ENCODE data around the gene CEMP1. TPM values are rescaled to one million over a fixed set of nuclear protein-coding genes. Genes with fewer than 3 reads are reported as not detected.

CEMP1 gene
- polyA plus RNA-seq, 1 of the 3 experiments (the other 2 are of a cell fraction) = not detected

GRCh38 chr16:2520784-2521531 is 10.2 kb downstream of the CEMP1 start:
- peaks cover 12 to 23% of the 10 kb centered on the region in 2 experiments; a peak in 3 of 4 replicates for H3K4me1 ChIP-seq (ENCODE audit: control insufficient read depth in 1 of 2, insufficient read depth in 2 of 2, low read depth in 1 of 2, low read length in 1 of 2)
- H3K27ac ChIP-seq (ENCODE audit: low read depth in 2 of 2, low read length in 1 of 2) = 0 out of 4 replicates have a peak overlapping the region, but pooled peaks of 1 of the 2 experiments have one; percentile 32
- peak overlapping the region; percentile 85 for H3K4me2 ChIP-seq
- H3K36me3 ChIP-seq (replicated peaks in 1 of 2; ENCODE audit: control insufficient read depth in 1 of 2, insufficient read depth in 2 of 2, low read length in 1 of 2) = peaks cover 24 to 27% of the 10 kb centered on the region in 2 experiments
- TF ChIP-seq POLR2AphosphoS5 (IDR thresholded peaks at IDR 0.05; ENCODE audit: low read depth, low read length) (no peak), RCOR1 (IDR thresholded peaks at IDR 0.05; ENCODE audit: low read length) (no peak), EZH2phosphoT487 (IDR thresholded peaks at IDR 0.05; ENCODE audit: borderline replicate concordance, low read depth) (no peak)
- peak; percentile 61 for DNase-seq
- no peaks in the 10 kb centered on the region for H3K27me3 ChIP-seq (ENCODE audit: insufficient read depth)
- no peaks in the 10 kb centered on the region for H3K9me2 ChIP-seq
- H3K79me2 ChIP-seq (ENCODE audit: insufficient read depth) = peaks cover 74% of the 10 kb centered on the region
- H3K4me3 ChIP-seq (ENCODE audit: low read depth in 2 of 2, low read length in 1 of 2) = peak overlapping the region; percentile 58 to 75
- ChIA-PET POLR2A (interaction anchor here (0.7 to 1.7 kb wide), 3 partner anchors 8 to 52 kb away, joined by 3 to 15 read pairs (median 3); partner anchors contain the start of gene CEMP1), CTCF (no interaction called here)
- H2AFZ ChIP-seq (ENCODE audit: low read depth) = no peak overlapping the region
- 16% methylated on average over 23 of the region's 41 CpGs for WGBS (ENCODE audit: low lambda C conversion rate)
- H3K9ac ChIP-seq = peak overlapping the region; percentile 84
- no peaks in the 10 kb centered on the region for H3K9me3 ChIP-seq
- peaks cover 7% of the 10 kb centered on the region for H3F3A ChIP-seq (replicated peaks; ENCODE audit: insufficient read depth)
- H4K20me1 ChIP-seq (ENCODE audit: insufficient read depth) = peaks cover 35% of the 10 kb centered on the region

DNA sequence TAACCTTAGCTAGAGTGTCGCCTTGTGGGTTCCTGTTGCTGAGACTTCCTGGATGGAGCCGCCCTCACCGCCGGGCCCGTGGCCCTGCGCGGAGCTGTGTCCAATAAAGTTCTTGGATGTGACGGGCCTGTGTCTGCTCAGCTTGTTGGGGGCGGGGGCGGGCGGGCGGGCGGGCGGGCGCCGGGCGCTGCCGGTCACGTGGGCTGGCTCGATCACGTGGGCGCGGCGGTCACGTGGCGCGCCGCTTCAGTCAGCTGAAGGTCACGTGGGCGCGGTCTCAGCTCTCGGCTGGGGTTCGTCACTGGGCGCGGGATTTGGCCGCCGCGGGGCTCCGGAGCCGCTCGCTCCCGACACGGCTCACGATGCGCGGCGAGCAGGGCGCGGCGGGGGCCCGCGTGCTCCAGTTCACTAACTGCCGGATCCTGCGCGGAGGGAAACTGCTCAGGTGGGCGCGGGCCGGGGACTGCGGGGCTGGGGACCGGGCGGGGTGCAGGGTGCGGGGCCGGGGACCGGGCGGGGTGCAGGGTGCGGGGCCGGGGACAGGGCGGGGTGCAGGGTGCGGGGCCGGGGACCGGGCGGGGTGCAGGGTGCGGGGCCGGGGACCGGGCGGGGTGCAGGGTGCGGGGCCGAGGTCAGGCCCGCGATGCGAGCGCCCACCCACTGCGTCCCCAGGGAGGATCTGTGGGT is 11.0 kb downstream of the CEMP1 start, which contains the start of gene AMDHD2:
AMDHD2 (plus strand) TSS at position 275 of the 687 bp plus-strand sequence; CDS start at position 363, 88 bp downstream.
- Histone ChIP-seq H2AFZ (ENCODE audit: low read depth) (no peak within 1 kb of the TSS), H3F3A (replicated peaks; ENCODE audit: insufficient read depth) (peaks cover 7% of the 10 kb centered on the region), H3K4me3 (ENCODE audit: low read depth in 2 of 2, low read length in 1 of 2) (peak within 1 kb of the TSS; percentile 58 to 75), H3K79me2 (ENCODE audit: insufficient read depth) (peaks cover 81% of the 10 kb centered on the region), H3K27ac (ENCODE audit: low read depth in 2 of 2, low read length in 1 of 2) (peak within 1 kb of the TSS; percentile 65 to 87), H3K4me2 (peak within 1 kb of the TSS; percentile 85), H3K4me1 (ENCODE audit: control insufficient read depth in 1 of 2, insufficient read depth in 2 of 2, low read depth in 1 of 2, low read length in 1 of 2) (peaks cover 12 to 28% of the 10 kb centered on the region in 2 experiments; a peak in 3 of 4 replicates), H3K9ac (peak within 1 kb of the TSS; percentile 84), H3K9me3 (no peaks in the 10 kb centered on the region), H3K36me3 (replicated peaks in 1 of 2; ENCODE audit: control insufficient read depth in 1 of 2, insufficient read depth in 2 of 2, low read length in 1 of 2) (peaks cover 20 to 26% of the 10 kb centered on the region in 2 experiments), H3K9me2 (no peaks in the 10 kb centered on the region), H3K27me3 (ENCODE audit: insufficient read depth) (no peaks in the 10 kb centered on the region), H4K20me1 (ENCODE audit: insufficient read depth) (peaks cover 42% of the 10 kb centered on the region)
- 2% methylated on average over 20 of the region's 83 CpGs for WGBS (ENCODE audit: low lambda C conversion rate)
- POLR2A ChIA-PET = interaction anchor here (0.7 to 1.7 kb wide), 5 partner anchors 9 to 52 kb away, joined by 3 to 15 read pairs (median 4); partner anchors contain the start of gene CEMP1
- CTCF ChIA-PET = interaction anchor here (1.1 to 1.8 kb wide), 2 partner anchors 11 to 19 kb away, joined by 4 to 5 read pairs; partner anchors contain the start of gene CEMP1
- peak; percentile 99 for DNase-seq
- TF ChIP-seq MEF2A (IDR thresholded peaks at IDR 0.05; ENCODE audit: borderline replicate concordance, low read depth) (no peak), ELF1 (IDR thresholded peaks at IDR 0.05) (peak; percentile 41), RFX5 (IDR thresholded peaks at IDR 0.05; ENCODE audit: low read length) (no peak), EP300 (IDR thresholded peaks at IDR 0.05; ENCODE audit: borderline replicate concordance in 1 of 2, low read depth in 1 of 2, low read length in 1 of 2) (peak in 1 of 2 experiments; percentile 19; a peak in 1 of 4 replicates), USF1 (IDR thresholded peaks at IDR 0.05; ENCODE audit: borderline replicate concordance, low read depth) (peak; percentile 97), POLR2AphosphoS5 (IDR thresholded peaks at IDR 0.05; ENCODE audit: low read depth, low read length) (peak; percentile 83), RCOR1 (IDR thresholded peaks at IDR 0.05; ENCODE audit: low read length) (peak; percentile 79), MXI1 (IDR thresholded peaks at IDR 0.05; ENCODE audit: low read depth, low read length) (peak; percentile 70), SIN3A (IDR thresholded peaks at IDR 0.05; ENCODE audit: borderline replicate concordance, low read depth, low read length) (peak; percentile 98; the same call in 1 of the 2 replicates), ZBTB33 (IDR thresholded peaks at IDR 0.05; ENCODE audit: borderline replicate concordance, low read depth) (peak; percentile 92; the same call in 1 of the 2 replicates), REST (IDR thresholded peaks at IDR 0.05; ENCODE audit: low read depth, low read length) (no peak)
- TF ChIP-seq, protein P1, sequence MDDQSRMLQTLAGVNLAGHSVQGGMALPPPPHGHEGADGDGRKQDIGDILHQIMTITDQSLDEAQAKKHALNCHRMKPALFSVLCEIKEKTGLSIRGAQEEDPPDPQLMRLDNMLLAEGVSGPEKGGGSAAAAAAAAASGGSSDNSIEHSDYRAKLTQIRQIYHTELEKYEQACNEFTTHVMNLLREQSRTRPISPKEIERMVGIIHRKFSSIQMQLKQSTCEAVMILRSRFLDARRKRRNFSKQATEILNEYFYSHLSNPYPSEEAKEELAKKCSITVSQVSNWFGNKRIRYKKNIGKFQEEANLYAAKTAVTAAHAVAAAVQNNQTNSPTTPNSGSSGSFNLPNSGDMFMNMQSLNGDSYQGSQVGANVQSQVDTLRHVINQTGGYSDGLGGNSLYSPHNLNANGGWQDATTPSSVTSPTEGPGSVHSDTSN (IDR thresholded peaks at IDR 0.05) = peak; percentile 84
- TF ChIP-seq, protein P2, sequence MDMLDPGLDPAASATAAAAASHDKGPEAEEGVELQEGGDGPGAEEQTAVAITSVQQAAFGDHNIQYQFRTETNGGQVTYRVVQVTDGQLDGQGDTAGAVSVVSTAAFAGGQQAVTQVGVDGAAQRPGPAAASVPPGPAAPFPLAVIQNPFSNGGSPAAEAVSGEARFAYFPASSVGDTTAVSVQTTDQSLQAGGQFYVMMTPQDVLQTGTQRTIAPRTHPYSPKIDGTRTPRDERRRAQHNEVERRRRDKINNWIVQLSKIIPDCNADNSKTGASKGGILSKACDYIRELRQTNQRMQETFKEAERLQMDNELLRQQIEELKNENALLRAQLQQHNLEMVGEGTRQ (IDR thresholded peaks at IDR 0.05; ENCODE audit: borderline replicate concordance, low read depth, low read length) = peak; percentile 98

All from SK-N-SH (cell line).